DND-41 (cell line): ENCODE results near the gene ULBP2.
"Not testable (repeated sequence)": the region's sequence is repeated elsewhere in the genome, so short reads cannot be mapped to it uniquely, and the experiment has no call there.

Experiments
- ATAC-seq: fragments of 200-7000 bp; cut with Tn5 transposase; 3 replicates; pipeline ENCODE4 v1.9.1; 2021; ENCODE audit warnings: low read depth; ENCODE audit not compliant: insufficient read depth
- DNase-seq: peaks from one replicate; pipeline ENCODE4 v3.0.0-alpha.2; 2020
- H2AFZ ChIP-seq: 2 replicates; pipeline ENCODE4 v1.6.0; 2012; ENCODE audit warnings: low read depth, low read length
- H3K27ac ChIP-seq: 2 replicates; pipeline ENCODE4 v1.5.1; 2012; ENCODE audit warnings: low read length, inconsistent platforms
- H3K27me3 ChIP-seq: fragments of 200-600 bp; sonication (generic); 2 replicates; pipeline ENCODE4 v1.6.0; 2012; ENCODE audit warnings: low read length, mild to moderate bottlenecking, inconsistent platforms; ENCODE audit not compliant: insufficient read depth, poor library complexity
- H3K36me3 ChIP-seq: 2 replicates; pipeline ENCODE4 v1.5.1; 2012; ENCODE audit warnings: low read length, inconsistent platforms; ENCODE audit not compliant: insufficient read depth
- H3K4me1 ChIP-seq: 2 replicates; pipeline ENCODE4 v1.5.1; 2012; ENCODE audit warnings: mild to moderate bottlenecking, low read length; ENCODE audit not compliant: insufficient read depth
- H3K4me2 ChIP-seq: 2 replicates; pipeline ENCODE4 v1.6.0; 2012; ENCODE audit warnings: mild to moderate bottlenecking, moderate library complexity, low read length, inconsistent platforms; ENCODE audit not compliant: insufficient read depth
- H3K4me3 ChIP-seq, 2 experiments: fragments of 200-600 bp in 1 of 2; shearing (Covaris generic) in 1 of 2; 2 replicates each; pipeline ENCODE4 v1.5.1; 2012 to 2016; ENCODE audit warnings: inconsistent platforms in 2 of 2, low read length in 2 of 2, mild to moderate bottlenecking in 2 of 2, low read depth in 1 of 2, moderate library complexity in 1 of 2
- H3K79me2 ChIP-seq: 2 replicates; pipeline ENCODE4 v1.6.0; 2012; ENCODE audit warnings: low read length, inconsistent platforms; ENCODE audit not compliant: insufficient read depth
- H3K9ac ChIP-seq: 2 replicates; pipeline ENCODE4 v1.6.0; 2012; ENCODE audit warnings: low read depth, mild to moderate bottlenecking, inconsistent platforms, low read length, moderate library complexity
- H3K9me3 ChIP-seq: 2 replicates; pipeline ENCODE4 v1.5.1; 2012; ENCODE audit warnings: low read length, moderate library complexity, mild to moderate bottlenecking, inconsistent platforms; ENCODE audit not compliant: insufficient read depth, severe bottlenecking
- H4K20me1 ChIP-seq: 2 replicates; pipeline ENCODE4 v1.6.0; 2012; ENCODE audit warnings: low read length; ENCODE audit not compliant: insufficient read depth
- CTCF ChIP-seq: IDR thresholded peaks from 2 replicates; pipeline ENCODE4 v1.5.1; 2012; ENCODE audit warnings: borderline replicate concordance, low read length, moderate library complexity, mild to moderate bottlenecking; ENCODE audit not compliant: poor library complexity, severe bottlenecking; ENCODE audit errors: extremely low read depth
- EZH2 ChIP-seq: IDR thresholded peaks from 3 replicates; pipeline ENCODE4 v1.6.1; 2012; ENCODE audit warnings: borderline replicate concordance, low read depth, mild to moderate bottlenecking, moderate library complexity, low read length, inconsistent platforms; ENCODE audit not compliant: severe bottlenecking

ULBP2 gene

DNA sequence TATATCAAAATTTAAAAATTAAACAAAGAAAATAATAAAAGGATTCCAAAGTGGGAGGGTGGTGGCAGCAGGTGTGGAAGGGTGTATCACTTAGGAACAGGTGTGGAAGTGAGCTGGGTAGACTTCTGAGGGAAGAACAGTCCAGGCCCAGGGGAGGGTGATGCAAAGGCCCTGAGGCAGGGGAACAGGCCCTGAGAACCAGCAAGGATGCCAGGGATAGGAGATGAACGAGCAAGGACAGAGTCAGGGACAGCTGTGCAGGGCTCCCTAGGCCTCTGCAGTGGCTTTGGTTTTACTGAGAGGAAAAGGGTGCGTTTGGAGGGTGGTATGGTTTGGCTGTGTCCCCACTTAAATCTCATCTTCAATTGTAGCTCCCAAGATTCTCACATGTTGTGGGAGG is 34.5 kb upstream of the ULBP2 start:
- no peaks in the 10 kb centered on the region for H3K4me1 ChIP-seq
- TF ChIP-seq CTCF (no peak), EZH2 (no peak)
- no peak overlapping the region for H3K4me3 ChIP-seq
- no peak overlapping the region for H3K27ac ChIP-seq
- H3K79me2 ChIP-seq = no peaks in the 10 kb centered on the region
- no peak for DNase-seq
- no peak for ATAC-seq
- no peaks in the 10 kb centered on the region for H4K20me1 ChIP-seq
- H3K9ac ChIP-seq = no peak overlapping the region
- no peak overlapping the region for H3K4me2 ChIP-seq
- H3K36me3 ChIP-seq = no peaks in the 10 kb centered on the region
- H3K9me3 ChIP-seq = peaks cover 14% of the 10 kb centered on the region
- H2AFZ ChIP-seq = no peak overlapping the region
- peaks cover 7% of the 10 kb centered on the region for H3K27me3 ChIP-seq

DNA sequence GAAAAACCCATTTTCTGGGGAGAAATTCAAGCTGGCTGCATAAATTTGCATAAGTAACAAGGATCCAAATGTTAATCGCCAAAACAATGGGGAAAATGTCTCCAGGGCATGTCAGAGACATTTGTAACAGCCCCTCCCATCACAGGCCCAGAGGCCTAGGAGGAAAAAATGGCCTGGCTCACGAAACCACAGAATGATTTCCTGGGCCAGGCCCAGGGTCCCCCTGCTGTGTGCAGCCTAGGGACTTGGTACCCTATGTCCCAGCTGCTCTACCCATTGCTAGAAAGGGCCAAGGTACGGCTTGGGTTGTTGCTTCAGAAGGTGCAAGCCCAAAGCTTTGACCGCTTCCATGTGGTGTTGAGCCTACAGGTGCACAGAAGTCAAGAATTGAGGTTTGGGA is 33.3 kb upstream of the ULBP2 start:
- not testable (repeated sequence) for H3K27ac ChIP-seq, H3K4me2 ChIP-seq, H3K9ac ChIP-seq, H3K36me3 ChIP-seq, ATAC-seq, DNase-seq, H4K20me1 ChIP-seq, H3K79me2 ChIP-seq, H3K4me1 ChIP-seq, H2AFZ ChIP-seq, H3K4me3 ChIP-seq
- H3K9me3 ChIP-seq = peaks cover 14% of the 10 kb centered on the region
- peaks cover 13% of the 10 kb centered on the region for H3K27me3 ChIP-seq

DNA sequence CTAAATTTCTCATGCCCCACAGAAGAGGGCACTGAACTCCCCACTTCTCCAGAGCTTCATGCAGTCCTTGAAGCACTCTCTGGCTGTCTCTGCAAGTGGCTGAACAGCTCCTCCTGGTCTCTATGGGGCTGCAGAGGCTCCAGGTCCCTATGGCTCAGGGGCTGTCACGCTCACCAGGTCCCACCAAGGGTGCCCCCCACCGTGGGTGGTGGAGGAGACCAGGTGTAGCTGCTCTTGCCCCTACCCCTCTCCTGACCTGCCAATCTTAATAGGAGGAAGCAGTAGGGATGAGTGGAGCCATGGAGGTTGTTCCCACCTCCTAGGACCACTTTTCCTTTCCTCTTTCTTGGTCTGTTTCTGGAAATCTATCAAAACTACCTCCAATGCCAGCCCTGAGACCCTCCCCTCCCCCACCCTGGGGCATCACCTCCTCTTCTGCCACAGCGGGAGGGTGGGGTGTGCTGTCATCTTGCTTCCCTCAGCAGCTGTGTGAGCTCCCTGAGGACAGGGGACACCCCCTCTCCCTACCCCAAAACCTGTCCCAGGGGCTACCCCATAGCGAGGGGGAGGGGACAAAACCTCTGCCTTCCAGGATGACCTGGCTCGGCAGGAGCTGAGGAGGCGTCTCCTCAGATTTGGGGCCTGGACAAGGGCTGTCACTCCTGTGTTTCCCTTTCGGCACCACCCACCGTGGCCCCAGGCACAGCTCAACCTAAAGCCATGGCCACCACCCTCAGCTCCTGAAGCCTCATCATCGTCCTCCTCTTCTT is 31.9 kb upstream of the ULBP2 start:
- Histone ChIP-seq H3K4me3 (no peak overlapping the region), H2AFZ (no peak overlapping the region), H3K9ac (no peak overlapping the region), H3K27me3 (peaks cover 13% of the 10 kb centered on the region), H3K4me2 (no peak overlapping the region), H3K4me1 (no peaks in the 10 kb centered on the region), H4K20me1 (no peaks in the 10 kb centered on the region; the same call in 1 of the 2 replicates), H3K36me3 (no peaks in the 10 kb centered on the region), H3K27ac (no peak overlapping the region), H3K79me2 (no peaks in the 10 kb centered on the region), H3K9me3 (peaks cover 14% of the 10 kb centered on the region)
- no peak for ATAC-seq
- DNase-seq = no peak
- TF ChIP-seq CTCF (no peak), EZH2 (no peak)

- Histone ChIP-seq H2AFZ (no peak overlapping the region), H3K27me3 (peaks cover 13% of the 10 kb centered on the region), H3K4me2 (no peak overlapping the region), H4K20me1 (no peaks in the 10 kb centered on the region; the same call in 1 of the 2 replicates), H3K4me3 (no peak overlapping the region), H3K4me1 (no peaks in the 10 kb centered on the region), H3K9ac (no peak overlapping the region), H3K36me3 (no peaks in the 10 kb centered on the region), H3K79me2 (no peaks in the 10 kb centered on the region), H3K27ac (no peak overlapping the region), H3K9me3 (peaks cover 14% of the 10 kb centered on the region)
- no peak for TF ChIP-seq CTCF
- no peak for DNase-seq
- ATAC-seq = no peak
These were observed 31.1 kb upstream of the ULBP2 start for GRCh38 chr6:149910721-149911151.

GRCh38 chr6:149912680-149913079 is 29.1 kb upstream of the ULBP2 start:
- H3K79me2 ChIP-seq, ATAC-seq, H3K4me3 ChIP-seq, H3K36me3 ChIP-seq, DNase-seq, H3K4me2 ChIP-seq, H2AFZ ChIP-seq, H3K4me1 ChIP-seq, H4K20me1 ChIP-seq, H3K9ac ChIP-seq, H3K27ac ChIP-seq: not testable (repeated sequence)
- Histone ChIP-seq H3K9me3 (peaks cover 14% of the 10 kb centered on the region), H3K27me3 (peaks cover 18% of the 10 kb centered on the region)
